Limb (tissue), 2 donors: ENCODE measurements around the gene HERPUD1.
"Not testable (repeated sequence)": the region's sequence is repeated elsewhere in the genome, so short reads cannot be mapped to it uniquely, and the experiment has no call there.

ENCODE experiments used
- DNase-seq, 2 donors: peaks; one replicate each; pipeline ENCODE4 v3.0.0-alpha.2; 2016; ENCODE audit errors: extremely low spot score in 2 of 2

Gene HERPUD1

DNA sequence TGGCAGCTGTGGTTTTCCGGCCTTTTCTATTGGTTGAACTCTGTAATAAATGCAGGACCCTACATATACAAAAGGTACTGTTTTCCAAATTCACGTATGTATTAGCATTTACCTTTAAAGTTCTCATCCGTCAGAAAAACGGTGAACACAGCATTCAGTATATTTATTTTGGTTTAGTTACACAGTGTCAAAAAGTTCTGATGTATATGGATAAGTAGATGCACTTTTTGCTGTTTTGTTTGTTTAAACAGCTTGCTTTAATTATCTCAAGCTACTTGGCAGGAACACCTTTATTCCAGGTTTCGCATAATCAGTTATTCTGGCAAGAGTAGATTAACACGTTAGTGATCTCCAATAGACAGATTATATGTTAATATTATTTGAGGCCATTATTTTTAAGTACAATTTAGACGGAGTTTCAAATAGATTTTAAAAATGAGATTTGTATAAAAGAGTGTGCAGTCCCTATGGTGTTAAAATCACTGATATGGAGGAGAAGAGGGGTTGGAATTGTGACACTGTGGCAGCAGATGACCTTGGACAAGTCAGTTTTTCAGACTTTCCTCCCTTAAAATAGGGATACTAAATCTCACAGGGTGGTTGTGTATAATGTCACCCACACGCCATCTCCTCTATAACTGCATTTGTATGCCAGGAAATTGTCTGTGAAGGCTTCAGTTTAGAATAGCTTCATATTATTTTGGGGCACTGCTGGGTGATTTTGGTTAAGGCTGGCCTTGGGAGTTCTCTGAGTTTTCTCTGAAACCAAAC, 2.1 kb downstream of the HERPUD1 start:
- DNase-seq = no peak

DNA sequence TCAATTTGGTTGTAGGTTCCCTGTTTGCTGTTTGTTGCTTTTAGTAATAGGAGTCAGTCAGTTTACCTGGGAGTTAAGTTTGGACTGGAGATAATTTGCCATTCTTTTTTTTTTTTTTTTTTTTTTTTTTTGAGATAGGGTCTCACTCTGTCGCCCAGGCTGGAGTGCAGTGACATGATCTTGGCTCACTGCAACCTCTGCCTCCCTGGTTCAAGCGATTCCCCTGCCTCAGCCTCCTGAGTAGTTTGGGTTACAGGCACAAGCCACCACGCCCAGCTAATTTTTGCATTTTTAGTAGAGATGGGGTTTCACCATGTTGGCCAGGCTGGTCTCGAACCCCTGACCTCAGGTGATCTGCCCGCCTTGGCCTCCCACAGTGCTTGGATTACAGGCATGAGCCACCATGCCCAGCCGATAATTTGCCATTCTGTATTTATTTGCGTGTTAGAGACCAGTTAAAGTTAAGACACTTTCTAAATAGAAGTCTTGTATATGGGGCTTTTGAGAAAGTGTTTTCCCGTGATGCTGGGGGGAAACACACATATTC, 2.7 kb downstream of the HERPUD1 start:
- not testable (repeated sequence) for DNase-seq

DNA sequence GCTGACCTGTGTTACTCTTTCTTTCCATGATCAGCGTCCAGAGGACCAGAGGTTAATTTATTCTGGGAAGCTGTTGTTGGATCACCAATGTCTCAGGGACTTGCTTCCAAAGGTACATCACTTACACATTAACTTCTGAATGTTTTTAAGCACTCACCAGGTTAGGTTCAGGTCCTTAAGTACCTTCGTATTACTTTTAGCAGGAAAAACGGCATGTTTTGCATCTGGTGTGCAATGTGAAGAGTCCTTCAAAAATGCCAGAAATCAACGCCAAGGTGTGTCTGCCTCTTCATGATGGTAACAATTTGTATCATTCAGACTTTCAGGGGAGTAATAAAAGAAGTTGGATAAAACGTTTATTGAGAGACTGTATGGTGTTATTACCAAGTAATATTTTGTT, 3.3 kb downstream of the HERPUD1 start:
- no peak for DNase-seq

DNA sequence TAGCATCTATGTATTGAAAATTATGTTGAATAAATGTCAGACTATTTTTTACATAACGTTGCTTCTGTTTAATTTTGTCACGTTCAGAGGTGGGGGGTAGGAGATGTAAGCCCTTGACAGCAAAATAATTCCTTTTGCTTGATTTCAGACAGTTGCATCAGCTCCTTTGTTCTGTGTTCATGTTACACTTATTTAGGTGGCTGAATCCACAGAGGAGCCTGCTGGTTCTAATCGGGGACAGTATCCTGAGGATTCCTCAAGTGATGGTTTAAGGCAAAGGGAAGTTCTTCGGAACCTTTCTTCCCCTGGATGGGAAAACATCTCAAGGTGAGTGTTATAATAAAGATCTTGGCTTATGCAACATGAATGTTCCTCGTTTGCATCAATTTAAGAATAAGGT, 4.5 kb downstream of the HERPUD1 start:
- DNase-seq = no peak

DNA sequence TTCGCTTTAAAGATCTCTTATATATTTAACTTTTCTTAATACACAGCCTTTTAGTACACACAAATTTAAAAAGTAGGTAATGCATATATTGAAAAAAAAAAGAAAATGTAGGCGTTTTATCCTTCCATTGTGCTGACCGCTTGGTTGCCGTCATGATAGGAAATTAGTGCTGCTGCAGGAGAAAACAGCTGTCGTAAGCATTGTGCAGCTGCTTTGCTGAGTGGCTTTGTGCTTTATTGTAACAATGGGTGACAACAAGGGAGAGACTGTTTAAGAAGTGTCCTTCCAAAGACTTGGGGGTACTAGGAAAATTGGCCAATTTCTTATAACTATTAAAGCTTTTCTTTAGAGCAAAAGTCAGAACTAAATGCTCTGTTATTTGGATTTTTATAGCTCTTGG, 5.0 kb downstream of the HERPUD1 start:
- DNase-seq = no peak

DNA sequence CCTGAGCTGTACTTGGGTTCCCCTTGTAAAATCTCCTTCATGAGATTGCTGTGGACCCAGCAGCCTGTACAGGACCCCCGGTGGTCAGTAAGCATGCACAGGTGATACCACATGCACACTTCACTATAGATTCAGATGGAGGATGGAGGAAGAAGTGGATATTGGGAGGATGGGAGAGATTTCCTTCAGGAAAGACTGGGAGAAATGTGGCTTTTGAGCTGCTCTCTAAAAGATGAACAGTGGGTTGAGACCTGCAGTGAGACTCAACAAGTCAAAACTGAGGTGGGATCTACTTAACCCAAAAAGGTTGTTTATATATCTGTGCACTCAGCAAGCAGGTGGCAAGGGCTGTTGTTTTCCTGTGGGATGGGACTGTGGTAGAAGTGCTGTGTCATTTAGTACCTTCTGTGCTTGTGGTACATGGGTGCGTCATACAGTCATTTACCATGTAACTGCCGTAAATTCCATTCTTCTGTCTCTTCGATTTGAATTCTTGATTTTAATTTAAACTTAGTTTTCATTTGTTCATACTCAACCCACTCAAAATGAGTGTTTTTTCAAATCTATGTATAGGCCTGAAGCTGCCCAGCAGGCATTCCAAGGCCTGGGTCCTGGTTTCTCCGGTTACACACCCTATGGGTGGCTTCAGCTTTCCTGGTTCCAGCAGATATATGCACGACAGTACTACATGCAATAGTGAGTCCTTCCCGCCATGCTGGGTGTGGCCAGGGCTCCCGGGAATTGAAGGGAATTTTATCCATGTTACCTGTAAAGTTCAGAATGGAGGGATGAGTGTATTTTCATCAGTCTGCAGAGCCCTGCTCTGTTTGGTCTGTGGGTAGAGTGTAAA, 6.9 kb downstream of the HERPUD1 start:
- DNase-seq = no peak

DNA sequence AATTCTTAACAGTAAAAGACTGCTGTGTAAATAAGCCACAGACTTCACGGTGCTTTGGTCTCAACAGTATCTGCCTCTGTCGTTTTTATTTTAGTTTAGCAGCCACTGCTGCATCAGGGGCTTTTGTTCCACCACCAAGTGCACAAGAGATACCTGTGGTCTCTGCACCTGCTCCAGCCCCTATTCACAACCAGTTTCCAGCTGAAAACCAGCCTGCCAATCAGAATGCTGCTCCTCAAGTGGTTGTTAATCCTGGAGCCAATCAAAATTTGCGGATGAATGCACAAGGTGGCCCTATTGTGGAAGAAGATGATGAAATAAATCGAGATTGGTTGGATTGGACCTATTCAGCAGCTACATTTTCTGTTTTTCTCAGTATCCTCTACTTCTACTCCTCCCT, 7.9 kb downstream of the HERPUD1 start:
- no peak for DNase-seq

DNA sequence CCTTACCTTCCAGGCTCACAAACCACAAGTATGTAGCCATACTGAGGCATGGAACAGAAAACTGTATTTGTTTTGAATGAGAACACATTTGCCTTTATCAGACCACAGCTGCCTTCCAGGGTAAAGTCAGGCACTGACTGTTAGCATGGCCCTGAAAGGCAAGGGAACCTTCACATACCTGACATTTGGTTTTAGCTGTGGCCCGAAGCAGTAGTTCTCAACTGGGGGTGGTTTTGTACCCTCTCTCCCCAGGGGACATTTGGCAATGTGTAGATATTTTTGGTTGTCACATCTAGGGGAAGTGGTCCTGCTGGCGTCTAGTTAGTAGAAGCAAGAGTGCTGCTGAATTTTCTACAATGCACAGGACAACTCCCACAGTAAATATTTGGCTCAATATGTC, 9.2 kb downstream of the HERPUD1 start:
- DNase-seq = no peak

DNA sequence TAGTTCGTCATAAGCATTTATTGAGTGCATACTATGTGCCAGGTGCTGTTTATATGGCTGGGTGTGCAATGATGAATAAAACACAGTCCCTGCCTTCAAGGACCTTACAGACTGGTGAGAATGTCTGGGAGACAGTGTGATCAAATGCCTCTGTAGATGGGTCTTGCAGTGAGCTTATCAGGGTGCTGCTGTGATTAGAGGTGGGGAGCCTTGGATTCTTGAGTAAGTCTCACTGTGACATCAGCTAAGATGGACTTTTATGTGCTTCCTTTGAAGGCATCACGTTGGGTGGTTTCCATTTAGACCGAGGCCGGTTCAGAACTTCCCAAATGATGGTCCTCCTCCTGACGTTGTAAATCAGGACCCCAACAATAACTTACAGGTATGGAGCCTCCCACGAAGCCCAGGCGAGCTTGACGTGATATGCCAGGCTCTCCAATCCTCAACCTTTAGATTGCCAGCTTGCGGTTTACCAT, 10.0 kb downstream of the HERPUD1 start:
- DNase-seq = no peak

DNA sequence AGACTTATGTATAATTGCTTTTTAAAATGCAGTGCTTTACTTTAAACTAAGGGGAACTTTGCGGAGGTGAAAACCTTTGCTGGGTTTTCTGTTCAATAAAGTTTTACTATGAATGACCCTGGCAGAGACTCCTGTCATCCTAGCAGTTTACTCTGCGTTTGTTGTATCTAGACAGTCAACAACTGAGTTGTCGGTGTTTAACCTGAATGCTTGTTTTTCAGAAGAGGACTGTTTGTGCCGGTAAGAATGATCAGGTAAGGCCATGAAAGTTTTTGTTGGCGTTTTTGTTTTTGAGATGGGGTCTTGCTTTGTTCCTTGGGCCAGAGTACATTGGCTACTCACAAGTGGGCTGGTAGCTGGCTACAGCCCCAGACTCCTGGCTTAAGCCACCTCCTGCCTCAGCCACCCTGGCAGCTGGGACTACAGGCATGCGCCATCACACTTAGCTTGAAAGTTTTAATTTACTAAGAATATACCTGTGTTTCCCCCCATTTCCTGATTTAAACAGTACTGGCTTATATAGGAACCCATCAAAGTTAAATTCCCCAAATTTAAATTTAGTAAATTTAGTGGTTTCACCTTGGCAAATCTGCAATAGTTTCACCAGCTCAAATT, 11.9 kb downstream of the HERPUD1 start:
- no peak for DNase-seq

DNA sequence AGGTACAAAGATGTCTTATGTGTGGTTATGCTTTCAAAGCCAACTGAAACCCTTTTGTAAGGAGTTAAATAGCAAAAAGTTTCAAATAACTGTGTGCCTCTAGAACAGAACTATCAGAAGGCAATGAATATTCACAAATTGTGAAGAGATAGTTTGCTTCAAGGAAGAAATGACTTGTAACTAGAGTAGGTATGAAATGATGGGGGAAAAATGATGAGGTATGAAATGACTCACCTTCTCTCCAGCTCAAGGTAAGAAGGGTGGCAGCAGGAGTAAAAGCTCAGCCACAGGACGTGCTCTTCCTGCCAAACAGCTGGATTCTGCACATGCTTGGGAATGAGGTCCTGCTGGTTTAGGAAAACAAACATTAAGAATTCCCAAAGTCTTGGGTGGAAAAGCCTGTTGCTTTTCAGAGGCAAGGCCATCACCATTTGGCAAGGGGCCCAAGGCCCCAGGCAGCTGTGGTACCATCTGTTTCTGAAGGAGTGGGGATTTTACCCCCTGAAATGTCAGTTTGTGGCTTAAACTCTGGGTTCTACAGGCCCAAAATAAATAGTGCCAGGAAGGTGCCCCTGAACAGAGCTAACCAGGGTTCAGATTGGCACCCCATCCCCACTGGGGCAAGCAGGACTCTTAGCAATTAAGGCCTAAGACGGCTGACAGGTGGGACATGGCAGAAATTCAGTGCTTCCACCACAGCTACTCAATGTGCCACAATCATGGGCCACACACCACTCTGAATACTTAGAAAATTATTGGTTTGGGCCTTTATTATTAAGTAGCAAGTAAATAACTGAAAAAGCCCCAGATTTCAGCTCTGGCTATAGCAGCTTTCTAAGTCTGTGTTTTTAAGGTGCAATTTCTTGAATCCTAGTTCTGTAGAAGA, 13.3 kb downstream of the HERPUD1 start:
- peak in 1 of 2 donors; percentile 66 for DNase-seq

DNA sequence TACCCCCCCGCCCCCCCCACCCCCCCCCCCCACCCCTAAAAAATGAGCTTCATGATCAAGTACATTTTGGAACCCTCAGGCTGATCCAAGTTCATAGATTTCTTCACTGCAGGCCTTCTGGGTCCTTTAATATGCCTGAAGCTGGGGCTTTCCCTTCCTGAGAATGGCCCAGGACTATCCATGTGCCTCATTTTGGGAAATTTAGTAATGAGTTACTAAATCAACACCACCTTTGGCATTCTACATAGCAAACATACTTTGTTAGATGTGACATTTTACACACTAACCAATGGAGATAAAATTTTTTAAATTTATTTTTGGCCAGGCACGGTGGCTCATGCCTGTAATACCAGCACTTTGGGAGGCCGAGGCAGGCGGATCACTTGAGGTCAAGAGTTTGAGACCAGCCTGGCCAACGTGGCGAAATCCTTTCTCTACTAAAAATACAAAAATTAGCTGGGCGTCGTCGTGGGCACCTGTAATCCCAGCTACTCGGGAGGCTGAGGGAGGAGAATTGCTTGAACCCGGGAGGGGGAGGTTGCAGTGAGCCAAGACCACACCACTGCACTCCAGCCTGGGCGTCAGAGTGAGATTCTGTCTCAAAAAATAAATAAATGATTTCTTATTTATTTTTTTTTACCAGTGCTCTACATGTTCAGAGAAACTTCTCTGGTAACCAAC, 14.0 kb downstream of the HERPUD1 start:
- no peak for DNase-seq

DNA sequence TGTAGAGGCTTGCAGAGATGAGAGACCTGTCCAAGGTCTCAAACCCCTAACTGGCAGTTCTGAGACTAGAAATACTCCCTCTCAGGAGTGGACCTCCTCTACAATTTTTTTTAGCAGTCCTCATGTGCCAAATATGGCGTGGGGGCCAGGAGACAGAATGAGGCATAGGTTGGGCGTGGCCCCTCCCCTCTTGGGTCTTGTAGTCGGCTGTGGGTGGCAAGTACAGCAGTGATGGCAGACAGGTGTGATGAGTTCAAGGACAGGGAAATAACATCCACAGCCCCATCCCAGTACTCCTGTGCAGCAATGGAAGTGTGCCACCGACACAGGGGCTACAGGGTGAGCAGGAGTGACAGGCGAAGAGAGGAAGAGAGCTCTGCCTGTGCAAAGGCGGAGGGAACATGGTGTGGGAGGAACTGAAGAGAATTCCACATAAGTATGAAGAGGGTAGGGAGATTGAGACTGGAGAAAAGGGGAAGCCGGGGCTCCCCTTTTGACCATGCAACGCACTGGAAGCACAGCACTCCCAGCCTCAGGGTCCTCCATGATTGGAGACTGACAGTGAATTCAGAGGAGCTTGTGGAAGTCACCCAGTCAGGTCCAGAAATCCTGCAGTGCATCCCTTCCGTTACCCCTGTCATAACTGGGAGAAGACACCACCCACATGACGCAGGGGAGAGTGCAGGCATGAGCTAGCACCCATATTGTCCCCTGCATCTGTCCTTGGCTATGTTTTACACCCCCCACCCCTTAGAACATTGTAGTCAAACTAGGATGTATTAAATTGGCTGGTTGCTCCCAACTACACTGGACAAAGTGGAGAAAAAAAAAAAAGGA, 15.0 kb downstream of the HERPUD1 start:
- DNase-seq = no peak

DNA sequence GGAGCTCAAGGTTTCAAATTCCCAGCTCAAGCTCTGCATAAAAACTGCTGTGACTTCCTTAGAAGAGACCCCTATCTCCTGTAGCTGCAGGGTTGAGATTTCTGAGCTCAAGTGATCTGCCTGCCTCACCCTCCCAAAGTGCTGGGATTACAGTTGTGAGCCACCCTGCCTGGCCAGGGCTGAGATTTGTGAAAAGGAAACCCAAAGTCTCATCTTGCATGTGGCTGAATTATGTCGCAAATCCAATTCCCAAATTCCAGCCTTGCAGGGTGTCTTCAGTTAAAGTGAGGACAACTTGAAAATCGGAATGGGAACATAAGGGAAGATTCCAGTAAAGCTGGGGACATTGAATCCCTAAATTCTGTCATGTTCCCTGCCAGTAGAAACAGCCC, 15.7 kb downstream of the HERPUD1 start:
- DNase-seq = no peak

DNA sequence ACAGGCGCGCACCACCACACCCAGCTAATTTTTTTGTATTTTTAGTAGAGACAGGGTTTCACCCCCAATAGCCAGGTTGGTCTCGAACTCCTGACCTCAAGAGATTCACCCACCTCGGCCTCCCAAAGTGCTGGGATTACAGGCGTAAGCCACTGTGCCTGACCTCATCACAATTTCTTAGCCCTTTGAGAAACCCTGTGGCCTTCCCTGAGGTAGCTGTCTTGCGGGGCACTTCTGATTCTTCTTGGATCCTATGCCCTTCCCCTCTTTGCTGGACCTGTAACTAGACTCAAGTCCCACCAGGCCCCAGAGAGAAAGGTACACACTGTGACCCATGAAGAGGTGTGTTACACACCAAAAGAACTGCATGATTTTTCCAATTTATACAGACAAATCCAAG, 16.3 kb downstream of the HERPUD1 start:
- DNase-seq = no peak

DNA sequence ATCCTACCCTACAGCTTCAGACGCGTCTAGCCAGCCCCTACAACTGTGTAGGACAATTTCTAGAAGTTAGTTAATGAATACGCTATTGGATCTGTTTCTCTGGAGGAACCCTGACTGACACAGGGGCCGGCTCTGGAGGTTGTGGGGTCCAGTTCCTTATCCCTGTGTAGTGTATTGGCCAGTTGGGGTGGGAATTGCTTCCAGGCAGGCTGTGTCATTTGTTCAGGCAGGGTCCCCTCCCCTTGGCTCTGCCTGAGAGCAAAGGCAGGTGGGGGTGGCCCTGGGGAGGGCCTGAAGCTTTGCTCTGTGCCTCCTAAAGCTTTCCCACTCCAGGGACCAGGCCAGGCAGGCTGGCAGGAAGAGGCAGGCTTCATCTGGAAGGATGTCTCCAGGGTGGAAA, 18.1 kb downstream of the HERPUD1 start:
- no peak for DNase-seq

DNA sequence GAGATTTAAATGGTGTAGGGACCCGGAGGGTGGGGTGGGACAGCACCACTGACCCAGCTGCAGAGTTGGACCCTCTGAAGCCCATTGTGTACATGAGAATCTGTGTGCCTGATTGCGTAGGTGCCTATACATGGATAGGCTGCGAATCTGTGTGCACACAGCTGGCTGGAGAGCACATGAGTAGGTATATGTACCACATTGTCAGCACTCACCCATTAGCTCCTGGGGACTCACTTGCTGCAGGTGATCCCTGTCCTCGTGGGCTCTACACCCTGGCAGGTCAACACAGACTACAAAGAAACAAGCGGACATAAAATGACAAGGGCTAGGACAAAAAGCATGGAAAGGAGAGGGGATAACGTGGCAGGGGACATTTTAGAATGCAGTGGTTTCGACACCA, 18.5 kb downstream of the HERPUD1 start:
- no peak for DNase-seq

DNA sequence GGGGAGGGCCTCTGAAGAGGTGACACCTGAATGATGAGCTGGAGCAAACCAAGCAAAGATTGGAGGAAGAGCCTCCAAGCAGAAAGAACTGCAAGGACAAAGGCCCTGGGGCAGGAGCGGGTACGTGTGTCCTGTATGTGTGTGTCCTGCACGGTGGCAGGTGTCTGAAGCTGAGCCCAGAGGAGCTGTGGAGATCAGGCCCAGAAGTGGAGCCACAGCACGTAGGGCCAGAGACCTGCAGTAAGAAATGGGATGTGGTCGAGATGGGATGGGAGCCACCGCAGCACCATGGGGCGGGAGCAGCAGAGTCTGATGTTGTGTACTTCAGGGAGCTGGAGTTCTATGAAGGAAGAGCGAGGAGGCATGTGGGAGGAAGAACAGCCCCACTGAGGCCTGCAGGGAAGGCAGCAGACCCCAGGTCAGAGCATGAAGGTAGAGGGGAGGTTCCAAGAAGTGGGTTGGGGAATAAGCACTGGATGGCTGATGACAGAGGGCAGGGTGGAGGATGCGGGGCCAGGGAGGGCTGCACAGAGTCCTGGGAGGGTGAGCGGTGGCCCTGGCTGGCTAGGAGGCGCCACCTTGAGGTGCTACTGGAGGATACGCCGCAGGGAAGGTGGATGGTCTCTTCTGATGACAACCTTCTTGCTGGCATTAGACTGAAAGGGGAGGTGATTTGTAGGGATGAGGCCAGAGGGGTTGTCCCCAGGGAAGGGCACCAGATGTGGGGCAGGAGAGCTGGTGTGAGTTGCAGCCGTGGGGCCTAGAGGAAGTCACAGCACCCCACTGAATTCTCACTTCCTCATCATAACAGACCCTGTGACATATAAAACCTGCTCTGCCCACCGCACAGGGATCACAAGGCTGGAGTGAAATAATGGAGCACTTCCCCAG, 19.2 kb downstream of the HERPUD1 start:
- peak in 1 of 2 donors; percentile 47 for DNase-seq
